Osteocyte (in vitro differentiated cells): Measurements from ENCODE around the gene OSTN. TPM values are rescaled to one million over a fixed set of nuclear protein-coding genes. Genes with fewer than 3 reads are reported as not detected.

Source experiments
- DNase-seq: peaks from one replicate; pipeline ENCODE4 v3.0.0; 2021; ENCODE audit warnings: mixed read lengths; ENCODE audit not compliant: unreplicated experiment; ENCODE audit errors: extremely low spot score
- H3K27ac Mint-ChIP-seq: one replicate; pipeline ENCODE4 v1.8.0; 2021; ENCODE audit warnings: mild to moderate bottlenecking, mixed read lengths; ENCODE audit not compliant: unreplicated experiment
- H3K27me3 Mint-ChIP-seq: one replicate; pipeline ENCODE4 v1.8.0; 2021; ENCODE audit warnings: mixed read lengths; ENCODE audit not compliant: unreplicated experiment
- H3K36me3 Mint-ChIP-seq: one replicate; pipeline ENCODE4 v1.8.0; 2021; ENCODE audit warnings: mixed read lengths; ENCODE audit not compliant: unreplicated experiment
- H3K4me1 Mint-ChIP-seq: one replicate; pipeline ENCODE4 v1.8.0; 2021; ENCODE audit warnings: mixed read lengths; ENCODE audit not compliant: unreplicated experiment
- H3K4me3 Mint-ChIP-seq: one replicate; pipeline ENCODE4 v1.8.0; 2021; ENCODE audit warnings: mild to moderate bottlenecking, moderate library complexity, mixed read lengths; ENCODE audit not compliant: unreplicated experiment
- H3K9me3 Mint-ChIP-seq: one replicate; pipeline ENCODE4 v1.8.0; 2021; ENCODE audit warnings: mixed read lengths; ENCODE audit not compliant: unreplicated experiment
- CTCF ChIP-seq: fragments of 200-600 bp; sonication (generic); IDR thresholded peaks from 2 replicates; pipeline ENCODE4 v1.5.0; 2021; ENCODE audit warnings: antibody characterized with exemption, mild to moderate bottlenecking, moderate library complexity
- long read RNA-seq: library from polyadenylated mRNA; unstranded; transcript quantifications from one replicate; pipeline ENCODE4 v2.0.0, GENCODE V29; 2021
- total RNA-seq: library from RNA; stranded (reverse); gene quantifications from 2 replicates; pipeline ENCODE4 v1.2.1, GENCODE V29; 2021

OSTN gene
- total RNA-seq, result not detected in 2 replicates
- long read RNA-seq, result 0 reads

- no peak for DNase-seq
- Mint-ChIP-seq H3K27me3 (peaks cover 49% of the 10 kb centered on the region), H3K9me3 (no peaks in the 10 kb centered on the region), H3K27ac (no peak within 1 kb of the TSS), H3K4me3 (no peak within 1 kb of the TSS), H3K36me3 (no peaks in the 10 kb centered on the region), H3K4me1 (no peaks in the 10 kb centered on the region)
- TF ChIP-seq CTCF, result no peak
Observed at GRCh38 chr3:191198932-191199331, at the start of gene OSTN. Gene OSTN, plus strand, starts transcription at chr3:191199241. Its CDS starts 13,292 bp downstream, at chr3:191212533.

GRCh38 chr3:191151653-191152052, 47.4 kb upstream of the OSTN start:
- TF ChIP-seq CTCF, result no peak
- H3K27ac Mint-ChIP-seq, result no peak overlapping the region
- H3K27me3 Mint-ChIP-seq, result no peaks in the 10 kb centered on the region
- H3K36me3 Mint-ChIP-seq, result peaks cover 10% of the 10 kb centered on the region
- H3K4me1 Mint-ChIP-seq, result peaks cover 2% of the 10 kb centered on the region
- no peak for DNase-seq
- peaks cover 39% of the 10 kb centered on the region for H3K9me3 Mint-ChIP-seq
- no peak overlapping the region for H3K4me3 Mint-ChIP-seq

- Mint-ChIP-seq H3K9me3 (peaks cover 29% of the 10 kb centered on the region), H3K4me1 (no peaks in the 10 kb centered on the region), H3K27ac (no peak overlapping the region), H3K4me3 (no peak overlapping the region), H3K27me3 (peaks cover 16% of the 10 kb centered on the region), H3K36me3 (peaks cover 10% of the 10 kb centered on the region)
- no peak for DNase-seq
- TF ChIP-seq CTCF, result no peak
Observed at GRCh38 chr3:191154827-191155226, 44.2 kb upstream of the OSTN start.

- no peak for TF ChIP-seq CTCF
- peaks cover 21% of the 10 kb centered on the region for H3K27me3 Mint-ChIP-seq
- H3K9me3 Mint-ChIP-seq, result peaks cover 36% of the 10 kb centered on the region
- no peak for DNase-seq
- no peak overlapping the region for H3K27ac Mint-ChIP-seq
- no peak overlapping the region for H3K4me3 Mint-ChIP-seq
- no peaks in the 10 kb centered on the region for H3K4me1 Mint-ChIP-seq
- peaks cover 10% of the 10 kb centered on the region for H3K36me3 Mint-ChIP-seq
Observed at GRCh38 chr3:191158247-191158646, 40.8 kb upstream of the OSTN start.

GRCh38 chr3:191158815-191159214, 40.2 kb upstream of the OSTN start:
- TF ChIP-seq CTCF, result no peak
- no peaks in the 10 kb centered on the region for H3K4me1 Mint-ChIP-seq
- H3K9me3 Mint-ChIP-seq, result peaks cover 32% of the 10 kb centered on the region
- H3K36me3 Mint-ChIP-seq, result peaks cover 10% of the 10 kb centered on the region
- no peak for DNase-seq
- no peak overlapping the region for H3K4me3 Mint-ChIP-seq
- peaks cover 21% of the 10 kb centered on the region for H3K27me3 Mint-ChIP-seq
- H3K27ac Mint-ChIP-seq, result no peak overlapping the region
